Measurements from ENCODE around the gene BCAS3.

Gene BCAS3

GRCh38 chr17:61199431-61200338, 522.0 kb downstream of the BCAS3 start:
- Histone ChIP-seq H4K20me1 (ENCODE audit: insufficient read depth) (no peaks in the 10 kb centered on the region), H3K27me3 (ENCODE audit: insufficient read depth, low read depth) (no peaks in the 10 kb centered on the region), H3K79me2 (ENCODE audit: insufficient read depth, low read depth) (no peaks in the 10 kb centered on the region), H3K27ac (no peak overlapping the region), H2AFZ (ENCODE audit: low read depth) (no peak overlapping the region), H3K4me1 (ENCODE audit: low read depth, poor library complexity, severe bottlenecking) (no peaks in the 10 kb centered on the region), H3K4me2 (no peak overlapping the region), H3K36me3 (ENCODE audit: insufficient read depth) (no peaks in the 10 kb centered on the region; the same call in 1 of the 2 replicates), H3K9ac (no peak overlapping the region), H3K4me3 (IDR thresholded peaks at IDR 0.05; ENCODE audit: insufficient read depth, low read depth, low read length) (no peak overlapping the region)
- TF ChIP-seq, protein P1, sequence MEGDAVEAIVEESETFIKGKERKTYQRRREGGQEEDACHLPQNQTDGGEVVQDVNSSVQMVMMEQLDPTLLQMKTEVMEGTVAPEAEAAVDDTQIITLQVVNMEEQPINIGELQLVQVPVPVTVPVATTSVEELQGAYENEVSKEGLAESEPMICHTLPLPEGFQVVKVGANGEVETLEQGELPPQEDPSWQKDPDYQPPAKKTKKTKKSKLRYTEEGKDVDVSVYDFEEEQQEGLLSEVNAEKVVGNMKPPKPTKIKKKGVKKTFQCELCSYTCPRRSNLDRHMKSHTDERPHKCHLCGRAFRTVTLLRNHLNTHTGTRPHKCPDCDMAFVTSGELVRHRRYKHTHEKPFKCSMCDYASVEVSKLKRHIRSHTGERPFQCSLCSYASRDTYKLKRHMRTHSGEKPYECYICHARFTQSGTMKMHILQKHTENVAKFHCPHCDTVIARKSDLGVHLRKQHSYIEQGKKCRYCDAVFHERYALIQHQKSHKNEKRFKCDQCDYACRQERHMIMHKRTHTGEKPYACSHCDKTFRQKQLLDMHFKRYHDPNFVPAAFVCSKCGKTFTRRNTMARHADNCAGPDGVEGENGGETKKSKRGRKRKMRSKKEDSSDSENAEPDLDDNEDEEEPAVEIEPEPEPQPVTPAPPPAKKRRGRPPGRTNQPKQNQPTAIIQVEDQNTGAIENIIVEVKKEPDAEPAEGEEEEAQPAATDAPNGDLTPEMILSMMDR (conservative IDR thresholded peaks at IDR 0.05; ENCODE audit: low read depth, low read length), result no peak

DNA sequence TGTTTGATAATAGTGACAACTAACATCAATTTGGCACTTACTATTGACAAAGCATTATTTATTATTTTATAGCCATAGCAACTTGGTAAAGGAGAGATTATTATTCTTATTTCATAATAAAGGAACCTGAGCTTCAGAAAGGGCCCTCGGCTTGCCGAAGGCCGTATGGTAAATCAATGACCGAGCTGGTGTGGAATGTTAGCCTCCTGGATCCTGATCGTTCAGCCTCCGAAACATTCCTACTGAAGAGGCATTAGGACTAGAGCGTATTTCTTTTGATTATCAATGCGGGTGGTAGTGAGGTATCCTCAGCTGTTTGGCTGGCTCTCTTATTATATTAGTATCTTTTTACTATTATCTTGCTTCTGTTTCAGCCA, 522.7 kb downstream of the BCAS3 start:
- Histone ChIP-seq H3K27me3 (ENCODE audit: insufficient read depth, low read depth) (no peaks in the 10 kb centered on the region), H3K4me1 (ENCODE audit: low read depth, poor library complexity, severe bottlenecking) (no peaks in the 10 kb centered on the region), H4K20me1 (ENCODE audit: insufficient read depth) (no peaks in the 10 kb centered on the region), H3K4me2 (no peak overlapping the region), H3K79me2 (ENCODE audit: insufficient read depth, low read depth) (no peaks in the 10 kb centered on the region), H3K27ac (no peak overlapping the region), H3K36me3 (ENCODE audit: insufficient read depth) (no peaks in the 10 kb centered on the region; the same call in 1 of the 2 replicates), H2AFZ (ENCODE audit: low read depth) (no peak overlapping the region), H3K9ac (no peak overlapping the region), H3K4me3 (IDR thresholded peaks at IDR 0.05; ENCODE audit: insufficient read depth, low read depth, low read length) (no peak overlapping the region)
- TF ChIP-seq, protein P1 (conservative IDR thresholded peaks at IDR 0.05; ENCODE audit: low read depth, low read length), result no peak

DNA sequence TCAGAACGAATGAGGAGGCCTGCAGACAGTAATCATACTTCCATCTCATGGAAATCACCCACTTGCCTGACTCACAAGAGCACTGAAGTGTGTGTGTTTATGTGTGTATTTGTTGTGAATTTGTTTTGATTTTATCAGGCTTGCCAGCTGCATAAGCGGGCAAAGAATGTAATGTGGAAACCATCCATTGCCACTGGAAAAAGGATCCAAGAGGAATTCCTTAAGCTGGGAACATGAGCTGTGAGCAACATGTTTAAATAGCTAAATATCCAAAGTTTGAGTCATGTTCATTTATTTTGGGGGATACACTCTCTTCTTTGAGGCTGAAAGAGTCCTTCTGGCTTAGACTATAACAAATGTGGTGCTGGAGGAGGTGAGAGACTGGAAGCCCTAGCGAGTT, 523.6 kb downstream of the BCAS3 start:
- Histone ChIP-seq H4K20me1 (ENCODE audit: insufficient read depth) (no peaks in the 10 kb centered on the region), H3K4me2 (no peak overlapping the region), H3K4me3 (IDR thresholded peaks at IDR 0.05; ENCODE audit: insufficient read depth, low read depth, low read length) (no peak overlapping the region), H3K79me2 (ENCODE audit: insufficient read depth, low read depth) (no peaks in the 10 kb centered on the region), H2AFZ (ENCODE audit: low read depth) (no peak overlapping the region), H3K36me3 (ENCODE audit: insufficient read depth) (no peaks in the 10 kb centered on the region; the same call in 1 of the 2 replicates), H3K4me1 (ENCODE audit: low read depth, poor library complexity, severe bottlenecking) (no peaks in the 10 kb centered on the region), H3K9ac (no peak overlapping the region), H3K27ac (no peak overlapping the region), H3K27me3 (ENCODE audit: insufficient read depth, low read depth) (no peaks in the 10 kb centered on the region)
- TF ChIP-seq, protein P1 (conservative IDR thresholded peaks at IDR 0.05; ENCODE audit: low read depth, low read length), result no peak

DNA sequence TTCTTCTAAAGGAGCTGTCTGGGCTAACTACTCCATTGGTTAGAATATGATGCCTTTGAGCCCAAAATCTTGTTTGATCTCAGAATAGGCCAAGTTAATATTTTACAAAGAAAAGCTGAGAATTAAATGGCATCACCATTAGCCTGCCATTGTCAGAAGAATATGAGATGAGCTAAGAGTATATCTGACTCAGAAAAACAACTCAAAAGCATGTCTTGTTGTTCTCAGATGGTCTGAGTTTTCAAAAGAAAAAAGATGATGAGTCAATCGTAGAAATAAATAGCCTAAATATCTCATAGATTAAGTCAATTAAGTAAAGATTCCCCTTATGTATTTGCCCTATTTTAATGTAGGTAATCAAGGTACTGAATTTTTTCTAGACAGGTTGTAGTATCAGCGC, 524.9 kb downstream of the BCAS3 start:
- no peak overlapping the region for H3K27ac ChIP-seq
- no peaks in the 10 kb centered on the region for H3K4me1 ChIP-seq (ENCODE audit: low read depth, poor library complexity, severe bottlenecking)
- H3K27me3 ChIP-seq (ENCODE audit: insufficient read depth, low read depth), result no peaks in the 10 kb centered on the region
- no peaks in the 10 kb centered on the region; the same call in 1 of the 2 replicates for H3K36me3 ChIP-seq (ENCODE audit: insufficient read depth)
- no peak overlapping the region for H2AFZ ChIP-seq (ENCODE audit: low read depth)
- H3K79me2 ChIP-seq (ENCODE audit: insufficient read depth, low read depth), result no peaks in the 10 kb centered on the region
- H3K4me3 ChIP-seq (IDR thresholded peaks at IDR 0.05; ENCODE audit: insufficient read depth, low read depth, low read length), result no peak overlapping the region
- TF ChIP-seq, protein P1 (conservative IDR thresholded peaks at IDR 0.05; ENCODE audit: low read depth, low read length), result no peak
- H3K4me2 ChIP-seq, result no peak overlapping the region
- H4K20me1 ChIP-seq (ENCODE audit: insufficient read depth), result no peaks in the 10 kb centered on the region
- no peak overlapping the region for H3K9ac ChIP-seq

Data from KMS-11 (cell line).